D721Med (cell line): ENCODE measurements around the gene ITGA11.

Experiments
- DNase-seq: peaks from one replicate; pipeline ENCODE4 v3.0.0; 2011; ENCODE audit warnings: low spot score; ENCODE audit not compliant: insufficient read length
- FAIRE-seq: peaks from 2 replicates; lab custom pipeline; 2011; peaks lifted over from hg19 to GRCh38; lab: Jason Lieb, UNC
- TF ChIP-seq, protein P1 (sequence below): IDR thresholded peaks from 2 replicates; pipeline ENCODE4 v1.5.1; 2012; ENCODE audit warnings: mild to moderate bottlenecking, control low read depth; ENCODE audit not compliant: insufficient read depth; ENCODE audit errors: missing control alignments

ITGA11 gene

DNA sequence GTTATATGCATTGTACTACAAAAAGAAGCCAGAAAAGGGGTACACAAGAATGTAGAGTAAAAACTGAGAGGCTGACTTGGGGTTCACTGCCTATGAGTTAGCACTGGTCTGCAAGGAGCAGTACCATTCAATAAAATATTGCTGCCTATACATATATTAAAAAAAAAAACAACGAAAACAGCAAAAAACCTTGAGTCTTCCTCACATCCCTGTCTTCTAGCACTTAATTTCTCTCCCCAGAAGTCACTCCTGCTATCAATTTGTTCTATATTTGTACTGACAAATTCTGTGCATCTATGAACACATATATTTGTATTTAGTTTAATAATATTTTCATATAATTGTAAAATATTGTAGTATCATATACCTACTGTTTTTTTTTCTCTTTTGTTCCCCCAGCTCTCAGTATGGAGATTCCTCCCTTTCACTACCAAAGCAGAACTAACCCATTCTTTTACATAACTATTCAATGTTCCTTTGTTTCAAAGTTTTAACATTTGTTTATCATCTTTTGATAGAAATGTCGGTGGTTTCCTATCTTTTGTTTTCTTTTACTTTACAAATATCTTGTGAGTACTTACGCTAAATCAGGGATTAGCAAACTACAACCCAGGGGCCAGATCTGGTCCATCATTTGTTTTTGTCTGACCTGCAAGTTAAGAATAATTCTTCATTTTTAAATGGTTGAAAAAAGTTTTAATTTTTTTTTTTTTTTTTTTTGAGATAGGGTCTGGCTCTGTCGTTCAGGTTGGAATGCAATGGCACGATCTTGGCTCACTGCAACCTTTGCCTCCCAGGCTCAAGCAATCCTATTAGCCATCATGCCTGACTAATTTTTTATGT is 169.2 kb downstream of the ITGA11 start:
- TF ChIP-seq, protein P1, sequence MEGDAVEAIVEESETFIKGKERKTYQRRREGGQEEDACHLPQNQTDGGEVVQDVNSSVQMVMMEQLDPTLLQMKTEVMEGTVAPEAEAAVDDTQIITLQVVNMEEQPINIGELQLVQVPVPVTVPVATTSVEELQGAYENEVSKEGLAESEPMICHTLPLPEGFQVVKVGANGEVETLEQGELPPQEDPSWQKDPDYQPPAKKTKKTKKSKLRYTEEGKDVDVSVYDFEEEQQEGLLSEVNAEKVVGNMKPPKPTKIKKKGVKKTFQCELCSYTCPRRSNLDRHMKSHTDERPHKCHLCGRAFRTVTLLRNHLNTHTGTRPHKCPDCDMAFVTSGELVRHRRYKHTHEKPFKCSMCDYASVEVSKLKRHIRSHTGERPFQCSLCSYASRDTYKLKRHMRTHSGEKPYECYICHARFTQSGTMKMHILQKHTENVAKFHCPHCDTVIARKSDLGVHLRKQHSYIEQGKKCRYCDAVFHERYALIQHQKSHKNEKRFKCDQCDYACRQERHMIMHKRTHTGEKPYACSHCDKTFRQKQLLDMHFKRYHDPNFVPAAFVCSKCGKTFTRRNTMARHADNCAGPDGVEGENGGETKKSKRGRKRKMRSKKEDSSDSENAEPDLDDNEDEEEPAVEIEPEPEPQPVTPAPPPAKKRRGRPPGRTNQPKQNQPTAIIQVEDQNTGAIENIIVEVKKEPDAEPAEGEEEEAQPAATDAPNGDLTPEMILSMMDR = no peak
- DNase-seq (no peak), FAIRE-seq (no peak)

- DNase-seq (no peak), FAIRE-seq (no peak)
- TF ChIP-seq, protein P1 = no peak
Measured at GRCh38 chr15:68261980-68262379, 170.0 kb downstream of the ITGA11 start.

GRCh38 chr15:68261241-68261640 is 170.7 kb downstream of the ITGA11 start:
- FAIRE-seq (no peak), DNase-seq (no peak)
- TF ChIP-seq, protein P1 = no peak

DNA sequence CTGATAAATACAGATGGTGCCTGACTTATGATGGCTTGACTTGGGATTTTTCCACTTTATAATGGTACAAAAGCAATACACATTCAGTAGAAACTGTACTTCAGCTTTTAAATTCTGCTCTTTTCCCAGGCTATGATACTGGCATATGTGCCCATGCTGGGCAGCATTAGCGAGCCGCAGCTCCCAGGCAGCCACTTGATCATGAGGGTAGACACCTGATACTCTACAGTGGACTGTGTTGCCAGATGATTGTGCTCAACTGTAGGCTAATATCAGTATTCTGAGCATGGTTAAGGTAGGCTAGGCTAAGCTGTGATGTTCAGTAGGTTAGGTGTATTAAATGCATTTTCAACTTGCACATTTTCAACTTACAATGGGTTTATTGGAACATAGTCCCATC is 172.1 kb downstream of the ITGA11 start:
- TF ChIP-seq, protein P1 = no peak
- DNase-seq (no peak), FAIRE-seq (no peak)

DNA sequence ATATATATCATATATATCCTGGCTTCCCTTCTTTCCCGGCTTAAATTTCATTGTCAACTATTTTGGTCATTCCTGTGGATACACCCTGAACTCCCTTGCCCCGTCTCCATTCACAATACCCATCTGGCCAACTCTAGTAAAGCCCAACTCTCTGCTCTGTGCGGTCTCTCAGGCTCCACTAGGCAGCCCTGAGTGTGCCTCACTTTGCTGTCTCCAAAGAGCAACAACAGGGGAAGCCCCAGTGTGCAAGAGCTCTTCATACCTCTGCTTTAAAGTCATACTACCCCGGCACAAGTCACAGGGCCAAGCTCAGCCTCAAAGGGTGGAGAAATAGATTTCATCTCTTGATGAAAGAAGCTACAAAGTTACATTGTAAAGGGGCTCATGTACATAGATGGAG is 173.3 kb downstream of the ITGA11 start:
- TF ChIP-seq, protein P1 = no peak
- DNase-seq = no peak
- FAIRE-seq = no peak

DNA sequence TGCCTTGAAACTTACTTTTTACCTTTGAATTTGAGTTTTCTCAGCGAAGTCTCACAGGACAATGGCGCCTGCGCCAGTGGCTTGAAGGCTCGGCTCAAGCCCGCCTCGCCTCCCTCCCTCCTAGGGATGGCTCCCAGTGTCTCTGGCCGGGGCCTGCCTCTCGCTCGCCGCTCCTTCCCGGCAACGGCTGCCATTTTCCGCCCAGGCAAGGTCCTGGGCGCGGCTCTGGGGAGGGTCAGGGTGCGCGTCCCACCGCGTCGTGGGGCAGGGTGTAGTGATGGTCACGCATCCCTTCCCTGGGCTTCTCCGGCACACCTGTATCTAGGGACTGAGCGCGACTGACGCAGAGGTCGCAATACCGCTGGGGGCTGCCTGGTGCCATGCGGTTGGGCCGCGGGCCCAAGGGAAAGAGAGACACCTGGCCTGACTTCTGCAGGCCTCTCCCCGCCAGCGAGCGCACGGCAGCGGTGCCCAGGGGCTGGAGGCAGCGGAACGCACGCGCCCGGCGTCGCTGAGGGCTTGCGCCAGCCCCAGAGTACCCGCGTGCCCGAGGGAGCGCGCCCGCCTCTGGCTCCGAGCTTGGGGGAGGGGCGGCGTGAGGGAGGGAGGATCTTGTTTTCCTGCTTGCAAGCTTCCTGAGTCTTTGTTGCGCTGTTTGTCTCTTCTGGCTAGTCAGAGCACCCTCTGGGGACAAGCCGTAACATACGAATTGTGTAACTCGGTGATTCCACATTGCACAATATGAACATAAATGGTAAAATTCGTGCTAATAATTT is 175.1 kb downstream of the ITGA11 start:
- no peak for FAIRE-seq

More for the DNA sequence above, 175.1 kb downstream of the ITGA11 start:
- DNase-seq = no peak
- TF ChIP-seq, protein P1 = no peak
